ENCODE data around the gene ADAMTS18. TPM values are rescaled to one million over a fixed set of nuclear protein-coding genes. Genes with fewer than 3 reads are reported as not detected.

ADAMTS18 gene
- polyA plus RNA-seq, 1 donor (not counting 4 experiments of a cell fraction or from before 2014, with no cell fraction given), result not detected

- no peak for TF ChIP-seq EZH2 (IDR thresholded peaks at IDR 0.05; ENCODE audit: low read length)
- TF ChIP-seq, protein P1, sequence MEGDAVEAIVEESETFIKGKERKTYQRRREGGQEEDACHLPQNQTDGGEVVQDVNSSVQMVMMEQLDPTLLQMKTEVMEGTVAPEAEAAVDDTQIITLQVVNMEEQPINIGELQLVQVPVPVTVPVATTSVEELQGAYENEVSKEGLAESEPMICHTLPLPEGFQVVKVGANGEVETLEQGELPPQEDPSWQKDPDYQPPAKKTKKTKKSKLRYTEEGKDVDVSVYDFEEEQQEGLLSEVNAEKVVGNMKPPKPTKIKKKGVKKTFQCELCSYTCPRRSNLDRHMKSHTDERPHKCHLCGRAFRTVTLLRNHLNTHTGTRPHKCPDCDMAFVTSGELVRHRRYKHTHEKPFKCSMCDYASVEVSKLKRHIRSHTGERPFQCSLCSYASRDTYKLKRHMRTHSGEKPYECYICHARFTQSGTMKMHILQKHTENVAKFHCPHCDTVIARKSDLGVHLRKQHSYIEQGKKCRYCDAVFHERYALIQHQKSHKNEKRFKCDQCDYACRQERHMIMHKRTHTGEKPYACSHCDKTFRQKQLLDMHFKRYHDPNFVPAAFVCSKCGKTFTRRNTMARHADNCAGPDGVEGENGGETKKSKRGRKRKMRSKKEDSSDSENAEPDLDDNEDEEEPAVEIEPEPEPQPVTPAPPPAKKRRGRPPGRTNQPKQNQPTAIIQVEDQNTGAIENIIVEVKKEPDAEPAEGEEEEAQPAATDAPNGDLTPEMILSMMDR (optimal IDR thresholded peaks at IDR 0.05 in 1 of 3, IDR thresholded peaks at IDR 0.05 in 1 of 3, conservative IDR thresholded peaks at IDR 0.05 in 1 of 3; ENCODE audit: extremely low read depth in 1 of 3, insufficient read depth in 2 of 3, low read length in 3 of 3), result no peak
- Histone ChIP-seq H3K36me3 (ENCODE audit: control insufficient read depth in 2 of 2, extremely low read depth in 1 of 2, insufficient read depth in 2 of 2, low read length in 2 of 2) (no peaks in the 10 kb centered on the region), H3K27ac (ENCODE audit: control insufficient read depth, insufficient read depth, low read length) (no peak overlapping the region), H3K9ac (ENCODE audit: control insufficient read depth, extremely low read depth, insufficient read depth, low read length) (no peak overlapping the region), H3K9me3 (ENCODE audit: control insufficient read depth, low read depth, low read length) (no peaks in the 10 kb centered on the region), H3K4me1 (ENCODE audit: control insufficient read depth, extremely low read depth, insufficient read depth, low read length) (peaks cover 2% of the 10 kb centered on the region), H4K20me1 (ENCODE audit: control insufficient read depth, extremely low read depth, insufficient read depth, low read length) (no peaks in the 10 kb centered on the region), H3K79me2 (ENCODE audit: control insufficient read depth, insufficient read depth, low read length) (no peaks in the 10 kb centered on the region), H3K4me3 (ENCODE audit: control insufficient read depth in 2 of 3, extremely low read depth in 1 of 3, insufficient read depth in 2 of 3, low read depth in 1 of 3, low read length in 3 of 3) (no peak overlapping the region), H2AFZ (ENCODE audit: control insufficient read depth, low read length) (no peak overlapping the region), H3K9me1 (ENCODE audit: control insufficient read depth, extremely low read depth, insufficient read depth, low read length) (no peaks in the 10 kb centered on the region), H3K27me3 (ENCODE audit: control insufficient read depth, extremely low read depth, insufficient read depth, low read length) (no peaks in the 10 kb centered on the region), H3K4me2 (ENCODE audit: control insufficient read depth, extremely low read depth, insufficient read depth, low read depth, low read length) (no peak overlapping the region)
- DNase-seq (ENCODE audit: low read depth, low spot score) (no peak), FAIRE-seq (no peak)
- dilution Hi-C loops (cut with MboI; ENCODE audit: extremely low pct_ligation_motif_present, low sequenced_read_pairs), result no loop called here
These were observed 136.8 kb downstream of the ADAMTS18 start for GRCh38 chr16:77297996-77298395.

- Histone ChIP-seq H3K4me1 (ENCODE audit: control insufficient read depth, extremely low read depth, insufficient read depth, low read length) (peaks cover 2% of the 10 kb centered on the region), H3K9me3 (ENCODE audit: control insufficient read depth, low read depth, low read length) (no peaks in the 10 kb centered on the region), H2AFZ (ENCODE audit: control insufficient read depth, low read length) (no peak overlapping the region), H3K27me3 (ENCODE audit: control insufficient read depth, extremely low read depth, insufficient read depth, low read length) (no peaks in the 10 kb centered on the region), H3K9me1 (ENCODE audit: control insufficient read depth, extremely low read depth, insufficient read depth, low read length) (no peaks in the 10 kb centered on the region), H3K4me3 (ENCODE audit: control insufficient read depth in 2 of 3, extremely low read depth in 1 of 3, insufficient read depth in 2 of 3, low read depth in 1 of 3, low read length in 3 of 3) (no peak overlapping the region), H3K36me3 (ENCODE audit: control insufficient read depth in 2 of 2, extremely low read depth in 1 of 2, insufficient read depth in 2 of 2, low read length in 2 of 2) (no peaks in the 10 kb centered on the region), H3K4me2 (ENCODE audit: control insufficient read depth, extremely low read depth, insufficient read depth, low read depth, low read length) (no peak overlapping the region), H4K20me1 (ENCODE audit: control insufficient read depth, extremely low read depth, insufficient read depth, low read length) (no peaks in the 10 kb centered on the region), H3K79me2 (ENCODE audit: control insufficient read depth, insufficient read depth, low read length) (no peaks in the 10 kb centered on the region), H3K9ac (ENCODE audit: control insufficient read depth, extremely low read depth, insufficient read depth, low read length) (no peak overlapping the region), H3K27ac (ENCODE audit: control insufficient read depth, insufficient read depth, low read length) (no peak overlapping the region)
- TF ChIP-seq EZH2 (IDR thresholded peaks at IDR 0.05; ENCODE audit: low read length), result no peak
- TF ChIP-seq, protein P1 (optimal IDR thresholded peaks at IDR 0.05 in 1 of 3, IDR thresholded peaks at IDR 0.05 in 1 of 3, conservative IDR thresholded peaks at IDR 0.05 in 1 of 3; ENCODE audit: extremely low read depth in 1 of 3, insufficient read depth in 2 of 3, low read length in 3 of 3), result no peak
- no peak for FAIRE-seq
- dilution Hi-C loops (cut with MboI; ENCODE audit: extremely low pct_ligation_motif_present, low sequenced_read_pairs), result no loop called here
- no peak for DNase-seq (ENCODE audit: low read depth, low spot score)
These were observed 138.9 kb downstream of the ADAMTS18 start for GRCh38 chr16:77295896-77296295.
